ENCODE results near the gene SLC24A3.

Gene SLC24A3

GRCh38 chr20:19212469-19212815, at the start of gene SLC24A3:
Gene SLC24A3, plus strand, starts transcription at chr20:19212642.
- no peak for DNase-seq

DNA sequence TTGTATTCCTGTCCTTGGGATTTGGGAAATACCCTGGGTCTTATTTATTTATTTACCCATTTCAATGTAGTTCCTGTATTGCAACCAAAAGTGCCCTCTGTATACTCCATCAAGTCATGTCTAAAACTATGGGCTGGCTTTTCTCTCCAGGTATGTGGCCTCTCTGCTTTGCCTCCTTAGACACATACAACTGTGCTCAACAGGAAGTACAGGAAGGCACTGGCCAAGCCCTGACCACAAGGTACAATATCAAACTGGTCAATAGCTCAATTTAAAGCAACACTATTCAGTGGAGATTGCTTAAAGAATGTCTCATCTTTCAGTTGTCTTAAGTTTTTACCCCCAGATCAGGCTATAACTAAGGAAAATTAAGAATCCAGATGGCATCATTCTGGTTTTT, 42.3 kb upstream of the SLC24A3 start:
- DNase-seq, result no peak

- DNase-seq, result no peak
Measured at GRCh38 chr20:19172637-19173036, 39.8 kb upstream of the SLC24A3 start.

DNA sequence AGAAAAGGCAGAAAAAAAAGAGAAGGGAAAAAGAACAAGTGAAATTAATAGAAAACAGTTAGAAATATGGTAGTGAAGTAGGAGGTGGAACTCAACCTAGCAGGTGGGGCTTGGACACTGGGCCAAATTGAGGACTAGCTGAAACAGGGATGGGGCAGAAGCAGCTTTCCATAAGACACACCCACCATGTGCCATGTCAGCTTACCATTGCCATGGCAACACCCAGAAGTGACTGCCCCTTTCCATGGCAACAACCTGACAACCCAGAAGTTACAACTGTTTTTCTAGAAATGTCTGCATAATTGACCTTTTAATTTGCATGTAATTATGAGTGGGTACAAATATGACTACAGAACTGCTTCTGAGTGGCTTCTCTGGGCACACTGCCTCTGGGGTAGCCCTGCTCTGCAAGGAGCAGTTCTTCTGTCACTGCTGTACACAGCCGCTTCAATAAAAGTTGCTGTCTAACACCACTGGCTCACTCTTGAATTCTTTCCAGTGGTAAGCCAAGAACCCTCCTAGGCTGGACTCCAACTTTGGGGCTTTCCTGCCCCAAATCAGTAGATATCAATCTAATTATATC, 35.9 kb upstream of the SLC24A3 start:
- DNase-seq, result no peak

- no peak for DNase-seq
Measured at GRCh38 chr20:19181552-19181951, 30.9 kb upstream of the SLC24A3 start.

DNA sequence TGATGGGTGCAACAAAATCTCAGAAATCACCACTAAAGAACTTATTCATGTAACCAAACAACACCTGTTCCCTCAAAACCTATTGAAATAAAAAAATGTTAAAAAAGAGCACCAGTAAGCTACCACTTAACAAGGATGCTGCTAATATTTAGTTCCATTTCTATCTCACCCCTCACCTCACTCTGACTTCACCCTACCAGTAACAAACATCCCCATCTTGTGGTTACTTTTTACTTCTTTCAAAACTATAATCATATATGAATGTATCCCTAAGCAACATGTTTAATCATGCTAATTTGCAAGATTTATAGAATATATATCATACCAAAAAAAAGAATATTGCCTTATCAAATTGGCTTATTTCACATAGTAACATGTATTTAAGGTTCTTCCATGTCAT, 27.4 kb upstream of the SLC24A3 start:
- no peak for DNase-seq

GRCh38 chr20:19193349-19193748, 19.1 kb upstream of the SLC24A3 start:
- no peak for DNase-seq

DNA sequence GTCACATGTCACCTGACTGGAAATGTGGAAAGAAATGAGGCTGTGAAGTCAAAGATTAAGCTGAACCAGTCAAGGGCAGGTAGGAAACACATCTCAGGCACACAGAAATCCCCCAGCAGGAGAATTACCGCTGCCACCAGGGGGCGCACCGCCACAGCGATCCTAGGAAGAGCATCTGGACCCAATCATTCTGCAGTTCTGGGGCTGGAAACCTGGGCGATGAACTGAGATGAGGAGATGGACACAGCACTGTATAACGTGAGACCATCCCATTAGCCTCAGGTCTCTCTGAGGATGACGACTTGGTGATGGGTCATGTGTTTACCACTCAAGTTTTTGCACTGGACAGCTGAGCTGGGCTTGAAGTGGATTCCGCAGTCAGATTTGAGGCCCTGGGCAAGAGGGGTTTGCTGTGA, 6.5 kb upstream of the SLC24A3 start:
- DNase-seq, result peak; percentile 64

DNA sequence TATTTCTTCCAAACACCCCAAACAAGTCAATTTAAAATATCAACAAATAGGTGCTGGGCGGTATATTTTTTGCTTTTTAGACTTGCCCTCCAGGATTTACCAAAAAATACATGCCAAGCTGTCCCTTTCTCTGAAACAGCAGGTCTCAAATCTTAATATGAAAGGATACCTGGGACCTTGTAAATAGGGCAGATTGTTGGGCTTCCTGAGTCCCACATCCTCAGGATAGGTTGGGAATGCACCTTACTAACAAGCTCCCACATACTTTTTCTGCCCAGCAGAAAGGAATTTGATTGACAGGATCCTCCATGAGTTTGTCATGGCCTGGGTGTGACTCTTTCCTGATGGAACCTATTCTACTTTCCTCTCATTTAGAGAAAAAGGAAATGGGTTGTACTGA, 4.9 kb upstream of the SLC24A3 start:
- no peak for DNase-seq

DNA sequence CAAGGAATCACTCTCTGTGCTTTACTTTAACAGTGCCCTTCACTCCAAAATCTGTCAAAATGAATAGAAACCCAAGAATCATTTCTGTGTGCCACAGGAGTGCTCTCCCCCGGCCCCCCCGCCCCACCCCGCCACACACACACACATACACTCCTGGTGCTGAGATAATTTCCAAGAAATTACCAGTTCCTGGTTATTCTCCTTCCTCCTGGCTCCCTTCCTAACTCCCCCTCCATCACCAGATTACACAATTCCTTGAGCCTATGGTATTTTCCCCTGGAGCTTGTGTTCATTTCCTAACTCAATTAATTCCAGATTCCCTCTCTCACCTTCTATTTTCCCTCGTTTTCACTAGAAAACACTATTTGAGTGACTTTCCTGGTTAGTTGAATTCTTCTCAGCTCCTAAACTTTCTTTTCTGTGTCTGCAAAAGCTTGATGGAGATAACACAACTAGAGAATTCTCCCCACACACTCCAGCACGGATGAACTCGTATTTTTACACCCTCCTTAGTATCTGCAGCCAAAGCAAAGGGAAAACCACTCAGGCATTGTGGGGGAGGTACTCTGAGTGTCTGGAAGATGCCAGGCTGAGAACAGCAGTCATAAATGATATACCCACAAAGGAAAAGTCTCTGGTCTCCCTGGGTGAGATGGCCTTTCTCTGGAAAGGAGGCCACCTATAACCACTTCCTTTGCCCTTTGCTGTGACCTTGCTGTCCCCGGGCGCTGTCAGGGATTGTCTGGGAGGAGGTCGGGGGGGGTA, 1.9 kb upstream of the SLC24A3 start:
- DNase-seq, result no peak

DNA sequence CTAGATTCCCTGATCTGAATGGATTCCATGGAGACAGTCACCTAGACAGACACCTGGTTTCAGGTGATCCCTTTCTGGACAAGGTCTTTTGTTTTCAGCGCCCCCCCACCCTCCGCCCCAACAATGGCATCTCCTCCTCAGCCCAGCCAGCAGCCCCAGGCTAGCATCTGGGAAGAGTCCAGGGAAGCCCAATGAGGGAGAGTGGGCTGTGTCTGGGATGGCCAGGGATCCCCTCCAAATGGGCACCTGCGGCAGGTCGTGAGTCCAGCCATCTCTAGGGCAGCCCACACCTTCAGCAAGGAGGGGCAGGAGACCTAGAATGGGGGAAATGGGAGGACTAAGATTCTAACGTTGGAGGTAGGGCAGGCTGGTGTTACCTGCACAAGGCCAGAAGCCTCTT, 1.2 kb upstream of the SLC24A3 start:
- DNase-seq, result no peak

DNA sequence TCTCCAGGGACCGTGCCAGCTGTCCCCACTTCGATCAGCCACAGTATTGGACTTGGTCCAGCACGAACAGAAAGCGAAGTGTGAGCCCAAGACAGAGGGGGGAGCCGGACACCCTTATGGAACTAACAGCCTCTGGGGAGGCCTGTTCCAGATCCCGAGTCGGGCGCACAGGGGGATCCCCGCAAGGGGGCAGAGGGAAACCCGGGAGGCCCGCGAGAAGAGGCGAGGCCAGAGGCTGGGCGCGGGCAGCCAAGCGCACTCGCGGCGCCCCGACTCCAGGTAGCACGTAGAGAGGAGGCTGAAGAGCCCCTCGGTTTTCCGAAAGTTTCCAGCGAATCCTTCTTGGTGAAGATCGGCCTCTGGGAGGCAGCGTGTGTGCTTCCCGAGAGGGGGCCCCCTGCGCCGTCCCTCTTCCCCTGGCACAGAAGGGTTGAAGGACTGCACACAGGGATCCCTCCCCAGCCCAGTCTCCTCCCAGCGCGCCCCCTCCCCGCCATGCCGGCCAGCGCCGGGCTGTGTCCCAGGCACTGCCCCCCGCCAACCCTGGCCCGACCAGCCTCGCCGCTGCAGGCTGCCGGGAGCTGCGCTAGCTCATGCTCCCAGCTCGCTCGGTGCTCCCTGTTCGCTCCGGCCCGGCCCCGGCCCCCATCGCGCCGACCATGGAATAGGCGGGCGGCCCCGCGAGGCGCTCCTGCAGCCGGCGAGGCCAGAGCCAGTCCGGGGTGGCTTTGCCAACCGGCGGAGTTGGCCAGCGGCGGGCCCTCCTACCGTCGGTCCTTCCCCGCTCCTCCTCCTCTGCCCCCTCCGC, 577 bp upstream of the SLC24A3 start:
- DNase-seq, result peak; percentile 63

DNA sequence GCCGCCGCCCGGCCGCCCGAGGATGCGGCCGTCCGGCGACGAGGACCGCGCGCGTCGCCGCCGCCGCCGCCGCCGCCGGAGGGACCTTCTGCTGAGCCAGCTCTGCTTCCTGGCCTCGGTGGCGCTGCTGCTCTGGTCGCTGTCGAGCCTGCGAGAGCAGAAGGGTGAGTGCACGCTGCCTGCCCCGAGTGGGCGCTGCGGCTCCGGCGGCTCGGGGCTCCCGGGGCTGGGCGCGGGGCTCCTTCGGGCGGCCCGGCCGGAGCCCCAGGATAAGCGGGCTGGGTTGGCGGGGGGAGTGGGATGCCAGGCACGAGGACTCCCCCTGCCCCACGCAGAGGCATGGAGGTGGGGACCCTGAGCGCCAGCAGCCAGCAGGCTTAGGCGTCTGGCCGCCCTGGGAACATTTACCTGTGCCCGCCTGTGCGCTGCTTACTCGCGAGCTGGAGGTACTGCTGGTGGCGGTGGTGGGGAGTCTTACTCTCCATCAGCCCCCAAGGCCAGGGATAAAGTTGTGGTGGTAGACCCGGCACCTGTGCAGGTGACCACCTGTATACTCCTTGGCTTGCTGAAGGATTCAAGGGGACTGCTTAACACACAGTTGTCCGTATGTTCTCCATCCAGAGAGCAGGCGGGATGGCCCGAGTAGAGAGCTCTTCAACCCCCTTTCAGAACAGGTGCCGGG, 520 bp downstream of the SLC24A3 start:
- peak; percentile 82 for DNase-seq

DNA sequence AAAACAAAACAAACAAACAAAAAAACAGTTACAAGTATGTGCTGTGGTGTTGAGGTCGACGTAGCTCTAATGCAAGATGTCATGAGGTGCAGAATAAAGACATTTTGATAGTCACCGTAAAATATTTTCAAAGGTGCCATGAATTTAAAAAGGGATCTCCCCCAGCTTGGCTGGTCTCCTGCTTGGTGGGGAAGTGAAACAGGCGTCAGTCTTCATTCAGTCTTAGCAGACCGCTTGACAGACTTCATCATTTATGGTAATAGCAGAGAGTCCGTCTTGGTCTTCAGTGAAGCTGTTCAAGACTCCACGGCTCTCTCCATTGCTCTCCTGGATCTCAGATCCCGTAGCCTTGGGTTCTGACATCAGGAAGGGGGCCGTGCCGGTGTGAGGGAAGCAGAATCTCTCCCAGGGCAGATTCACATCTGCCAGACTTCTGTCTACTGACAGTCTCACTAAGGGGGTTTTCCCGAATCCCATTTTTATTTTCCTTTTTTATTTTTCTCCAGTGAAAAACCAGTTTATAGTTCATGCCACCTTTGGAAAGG, 1.6 kb downstream of the SLC24A3 start:
- no peak for DNase-seq

DNA sequence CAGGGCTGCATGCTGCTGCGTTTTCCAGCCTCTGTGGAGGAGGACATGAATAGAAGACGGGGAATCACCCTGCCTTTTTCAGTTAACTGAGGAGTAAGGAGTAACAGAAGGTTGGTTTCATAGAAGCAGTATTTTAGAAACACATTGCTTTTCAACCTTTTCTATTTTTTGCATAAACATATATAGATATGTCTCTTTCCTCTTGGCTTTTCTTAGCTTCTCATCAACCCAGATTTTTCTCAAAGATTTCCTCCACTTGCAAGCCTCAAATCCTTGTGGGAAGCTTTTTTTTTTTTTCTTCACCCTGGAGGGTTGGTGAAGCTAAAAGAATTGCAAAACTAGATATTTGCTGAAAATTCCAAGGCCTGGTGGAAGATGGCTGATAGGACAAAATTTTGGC, 6.0 kb downstream of the SLC24A3 start:
- no peak for DNase-seq

- no peak for DNase-seq
Measured at GRCh38 chr20:19222520-19223040, 10.1 kb downstream of the SLC24A3 start.

GRCh38 chr20:19223640-19224039, 11.2 kb downstream of the SLC24A3 start:
- DNase-seq, result no peak

DNA sequence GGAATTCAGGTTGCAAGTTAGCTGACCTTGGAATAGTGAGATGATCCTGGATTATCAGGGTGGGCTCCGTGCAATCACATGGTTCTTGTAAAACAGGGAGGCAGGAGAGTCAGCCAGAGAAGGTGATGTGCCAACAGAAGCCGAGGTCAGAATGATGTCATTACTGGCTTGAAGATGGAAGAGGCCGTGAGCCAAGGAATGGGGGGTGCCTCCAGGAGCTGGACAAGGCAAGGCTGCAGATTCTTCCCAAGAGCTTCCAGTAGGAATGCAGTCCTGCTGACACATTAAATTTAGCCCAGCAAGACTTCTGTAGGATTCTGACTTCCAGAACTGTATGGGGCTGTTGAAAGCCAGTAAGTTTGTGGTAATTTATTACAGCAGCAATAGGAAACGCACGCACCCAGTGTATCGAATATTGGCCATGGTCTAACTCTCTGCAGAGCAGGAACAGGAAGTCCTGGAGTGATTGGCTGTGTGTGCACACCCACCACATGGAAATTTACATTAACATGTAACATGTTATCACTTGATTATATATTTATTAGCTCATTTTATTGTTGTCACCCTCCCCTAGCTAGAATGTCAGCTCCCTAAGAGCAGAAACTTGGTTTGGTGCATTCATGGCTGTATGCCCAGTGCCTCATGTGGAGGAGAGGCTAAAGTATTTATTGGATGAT, 19.1 kb downstream of the SLC24A3 start:
- DNase-seq, result no peak

- no peak for DNase-seq
Measured at GRCh38 chr20:19232997-19233794, 20.8 kb downstream of the SLC24A3 start.

- DNase-seq, result no peak
Measured at GRCh38 chr20:19236371-19237055, 24.1 kb downstream of the SLC24A3 start.

GRCh38 chr20:19241440-19241839, 29.0 kb downstream of the SLC24A3 start:
- no peak for DNase-seq

Data from NCI-H69 (cell line).